GM20431 (cell line): ENCODE measurements around the gene LYRM1.

ENCODE experiments used
- in situ Hi-C: fragments of 300-500 bp; cut with MseI, MboI; formaldehyde crosslinking; loops from one replicate; pipeline ENCODE4 v1.15.0; 2020; ENCODE audit warnings: low sequenced_read_pairs; ENCODE audit not compliant: unreplicated experiment

The LYRM1 gene

DNA sequence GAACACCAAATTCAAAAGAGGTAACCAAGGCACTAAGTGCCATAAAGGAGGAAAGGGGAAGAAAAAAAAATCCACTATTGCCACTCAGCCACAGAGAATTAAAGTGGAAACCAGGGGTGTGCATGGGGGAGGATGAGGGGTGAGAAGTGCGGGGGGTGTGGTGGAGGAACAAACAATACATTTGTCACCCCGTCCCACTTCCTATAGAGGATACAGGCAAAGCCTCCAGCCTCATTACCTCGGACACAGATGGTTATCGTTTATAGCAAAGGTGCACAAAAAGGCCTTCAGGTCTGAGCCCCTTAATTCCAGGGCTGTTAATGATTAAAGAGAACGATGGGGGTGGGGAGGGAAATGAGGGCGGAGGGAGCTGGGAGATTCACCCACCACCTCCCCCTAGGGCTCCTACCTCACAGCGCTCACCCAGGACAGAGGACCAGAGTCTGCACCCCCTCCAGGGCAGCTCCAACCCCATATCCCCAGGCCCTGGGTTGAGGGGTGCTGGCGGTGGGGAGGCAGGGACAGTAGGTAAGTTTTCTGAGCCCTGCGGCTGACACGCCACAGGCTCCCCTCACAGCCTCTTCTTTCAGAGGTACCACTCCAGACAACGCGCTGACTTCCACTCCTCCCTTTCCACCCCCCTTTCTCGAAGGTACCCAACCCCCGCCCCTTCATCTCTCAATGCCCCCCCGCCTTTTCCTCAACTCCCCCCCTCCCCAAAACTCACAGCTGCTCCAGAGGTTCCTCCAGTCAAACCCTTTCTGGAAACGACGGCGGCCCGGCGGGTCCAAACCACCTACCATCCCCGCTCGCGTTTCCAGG is 883 bp upstream of the LYRM1 start:
- in situ Hi-C loops: no loop called here

GRCh38 chr16:20901068-20901435 is 481 bp downstream of the LYRM1 start:
- in situ Hi-C loops: no loop called here

GRCh38 chr16:20901436-20902112 is 1.0 kb downstream of the LYRM1 start:
- in situ Hi-C loops: no loop called here

DNA sequence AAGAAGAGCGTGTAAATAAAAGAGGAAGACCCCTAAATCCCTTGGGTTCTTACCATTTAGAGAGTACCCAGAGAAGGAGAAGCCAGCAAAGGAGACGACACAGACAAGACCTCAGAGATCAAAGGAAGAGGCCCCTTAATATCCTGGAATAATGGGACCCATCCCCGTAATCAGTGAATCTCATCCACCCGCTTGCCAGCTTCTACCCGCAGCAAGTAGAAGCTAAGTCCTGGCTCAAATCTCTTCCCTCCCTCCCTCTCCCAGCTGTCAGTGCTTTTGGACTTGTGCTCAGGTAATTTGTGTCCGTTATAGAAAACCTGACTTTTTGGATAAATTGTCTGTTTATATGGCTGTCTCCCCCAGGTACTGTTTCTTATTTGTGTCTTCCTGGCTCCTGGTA is 1.9 kb downstream of the LYRM1 start:
- in situ Hi-C loops: no loop called here

DNA sequence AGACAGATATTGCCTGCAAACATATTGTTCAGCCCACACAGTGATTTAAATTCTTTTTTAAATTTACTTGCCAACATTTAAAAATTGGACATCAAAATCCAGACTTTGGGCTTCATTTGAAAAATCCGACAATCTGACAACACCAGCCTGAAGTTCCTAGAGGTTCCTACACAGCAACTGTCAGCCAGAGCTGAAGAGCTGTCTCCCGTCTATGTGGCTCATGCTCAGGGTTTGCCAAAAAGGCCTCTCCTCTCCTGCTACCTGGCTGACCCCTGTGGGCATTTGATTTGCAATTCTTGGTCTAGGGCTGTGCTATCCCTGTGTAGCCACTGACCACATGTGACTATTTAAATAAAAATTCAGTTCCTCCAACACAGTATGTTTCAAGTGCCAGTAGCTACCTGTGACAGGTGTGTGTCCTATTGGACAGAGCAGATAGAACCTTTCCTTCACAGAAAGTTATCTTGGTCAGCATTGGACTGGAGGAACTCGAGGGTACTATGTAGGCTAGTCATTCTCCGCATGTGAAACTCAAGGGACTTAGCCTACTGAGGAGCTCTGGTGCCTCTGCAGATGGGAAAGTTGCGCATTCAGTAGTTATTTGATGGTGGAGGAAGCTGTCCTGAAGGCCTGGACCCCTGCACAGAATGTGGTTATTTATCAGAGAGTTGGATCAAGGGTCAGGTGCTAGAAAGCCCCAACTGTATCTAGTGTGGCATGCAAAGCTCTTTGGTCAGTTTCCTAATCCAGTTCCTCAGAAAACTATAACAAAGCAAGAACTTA is 2.7 kb downstream of the LYRM1 start:
- in situ Hi-C loops: no loop called here

DNA sequence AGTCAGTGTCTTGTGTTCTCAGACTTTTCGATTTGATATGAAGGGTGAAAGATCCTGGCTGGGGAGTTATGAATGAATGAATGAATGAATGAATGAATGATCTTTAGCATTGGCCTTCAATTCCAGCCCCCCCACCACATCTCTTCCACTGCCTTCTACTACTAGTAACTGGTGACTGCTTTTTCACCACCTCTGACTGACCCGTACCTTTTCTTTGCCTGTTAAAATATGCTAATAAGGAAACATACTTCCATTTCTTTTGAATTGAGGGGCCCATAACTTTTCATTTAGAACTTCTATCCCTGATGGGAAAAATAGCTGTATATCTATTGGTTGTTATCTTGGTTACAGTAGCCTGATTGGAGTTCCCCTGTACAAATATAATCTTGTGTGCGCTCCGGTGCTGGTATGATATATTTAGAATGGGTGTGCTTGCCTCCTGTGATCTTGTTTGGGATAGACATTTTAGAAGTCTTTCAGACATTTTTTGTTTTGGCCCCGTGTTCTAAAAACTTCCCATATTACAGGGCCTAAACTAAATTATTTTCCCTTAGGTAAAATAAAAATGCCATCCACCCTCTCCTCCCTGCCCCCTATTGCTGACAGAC is 3.4 kb downstream of the LYRM1 start:
- in situ Hi-C loops: no loop called here

GRCh38 chr16:20904507-20905081 is 4.0 kb downstream of the LYRM1 start:
- in situ Hi-C loops: no loop called here

GRCh38 chr16:20905576-20905975 is 5.0 kb downstream of the LYRM1 start:
- in situ Hi-C loops: no loop called here

- in situ Hi-C loops: no loop called here
Measured at GRCh38 chr16:20906341-20907255, 6.0 kb downstream of the LYRM1 start.

- in situ Hi-C loops: no loop called here
Measured at GRCh38 chr16:20910781-20911321, 10.3 kb downstream of the LYRM1 start.

- in situ Hi-C loops: no loop called here
Measured at GRCh38 chr16:20911361-20911760, 10.8 kb downstream of the LYRM1 start.

DNA sequence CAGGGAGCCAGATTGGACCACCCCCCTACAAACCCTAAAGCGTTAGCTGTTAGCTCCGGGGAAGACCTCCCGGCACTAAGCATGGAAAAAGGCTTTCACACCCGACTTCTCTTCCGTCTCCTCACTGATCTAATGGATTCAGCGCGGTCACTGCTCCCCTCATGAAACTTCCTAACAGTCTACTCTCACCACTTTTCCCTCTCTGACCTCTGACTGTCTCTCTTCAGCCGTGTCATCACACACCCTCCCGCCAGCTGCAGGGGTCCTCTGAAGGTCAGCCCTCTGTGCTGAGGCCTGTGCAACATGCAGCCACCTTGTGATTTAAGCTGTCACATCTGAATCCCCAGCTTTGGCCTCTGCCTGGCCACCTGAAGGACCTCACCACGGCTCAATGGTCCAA is 15.7 kb downstream of the LYRM1 start:
- in situ Hi-C loops: no loop called here

DNA sequence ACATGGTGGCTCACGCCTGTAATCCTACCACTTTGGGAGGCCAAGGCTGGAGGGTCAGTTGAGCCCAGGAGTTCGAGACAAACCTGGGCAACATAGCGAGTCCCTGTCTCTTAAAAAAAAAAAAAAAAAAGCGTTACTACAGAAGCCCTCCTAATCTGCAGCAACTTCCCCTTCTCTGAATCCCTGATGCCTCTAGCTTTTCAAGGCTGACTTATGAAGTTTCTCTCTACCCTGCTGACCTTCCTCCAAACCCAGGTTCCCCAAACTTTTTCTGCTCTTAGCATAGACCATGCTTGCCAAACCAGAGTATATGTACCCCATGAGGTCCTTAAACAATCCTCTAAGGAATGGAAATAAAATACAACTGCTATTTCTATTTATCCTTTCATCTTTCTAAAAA is 16.4 kb downstream of the LYRM1 start:
- in situ Hi-C loops: no loop called here

DNA sequence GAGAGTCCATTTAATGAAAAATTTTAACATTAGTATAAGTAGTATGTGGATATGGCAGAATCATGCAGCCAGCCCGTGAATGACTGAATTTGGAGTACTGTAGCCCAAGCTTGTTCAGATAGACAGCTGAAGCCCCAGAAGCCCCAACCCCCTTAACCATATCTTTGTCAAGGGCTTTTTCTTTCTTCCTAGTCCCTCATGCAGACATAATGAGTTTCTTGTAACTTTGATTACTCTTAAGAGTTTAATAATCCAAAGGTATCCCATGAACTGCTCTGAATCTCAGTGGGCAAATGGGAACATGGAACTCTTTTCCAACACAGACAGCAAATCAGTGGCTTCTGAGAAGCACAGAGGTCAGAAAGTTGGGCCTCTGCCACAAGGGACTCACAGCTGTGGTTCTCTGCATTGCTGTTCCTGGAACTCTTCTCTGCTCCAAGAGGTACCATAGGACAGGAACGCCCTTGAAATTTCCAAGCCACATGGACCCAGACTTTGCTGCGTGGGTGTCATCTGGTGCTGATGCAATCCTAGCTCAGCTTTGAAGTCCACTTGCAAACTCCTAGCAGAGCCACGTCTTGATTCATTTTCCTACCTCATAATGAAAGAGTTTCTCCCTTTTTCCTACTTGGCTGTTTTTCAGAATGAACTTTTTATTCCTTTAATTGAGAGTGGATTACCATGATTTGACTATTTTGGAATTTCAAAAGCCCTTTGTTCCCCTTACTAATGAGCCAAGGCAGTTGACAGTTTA is 18.1 kb downstream of the LYRM1 start:
- in situ Hi-C loops: no loop called here

DNA sequence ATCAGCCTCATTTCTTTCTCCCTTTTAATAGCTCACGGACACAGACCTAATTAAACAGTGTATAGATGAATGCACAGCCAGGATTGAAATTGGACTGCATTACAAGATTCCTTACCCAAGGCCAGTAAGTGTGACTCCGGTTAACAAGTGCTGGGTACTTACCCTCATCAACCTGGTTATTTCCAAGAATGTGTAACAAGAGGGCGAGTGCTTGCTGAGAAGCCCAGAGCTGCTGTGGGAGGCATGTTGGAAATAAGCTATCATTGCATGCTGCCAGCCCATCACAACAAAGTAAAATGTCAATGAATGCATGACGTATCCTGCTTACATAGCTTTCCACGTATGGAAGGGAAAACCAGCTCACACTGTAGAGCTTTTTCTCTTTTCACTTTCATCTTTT is 19.5 kb downstream of the LYRM1 start:
- in situ Hi-C loops: no loop called here

DNA sequence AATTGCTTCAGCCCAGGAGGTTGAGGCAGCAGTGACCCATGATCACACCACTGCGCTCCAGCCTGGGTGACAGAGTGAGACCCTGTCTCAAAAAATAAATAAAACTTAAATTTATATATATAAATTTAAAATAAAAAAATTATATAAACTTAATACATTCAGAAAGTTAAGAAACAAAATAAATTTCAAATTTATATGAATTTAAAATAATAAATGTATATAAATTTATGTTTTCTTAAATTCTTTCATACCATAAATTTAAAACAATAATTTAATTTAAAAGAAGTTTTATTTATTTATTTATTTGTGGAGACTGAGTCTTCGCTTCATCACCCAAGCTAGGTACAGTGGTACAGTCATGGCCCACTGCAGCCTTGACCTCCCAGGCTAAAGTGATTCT is 20.2 kb downstream of the LYRM1 start:
- in situ Hi-C loops: no loop called here

- in situ Hi-C loops: no loop called here
Measured at GRCh38 chr16:20923876-20924275, 23.3 kb downstream of the LYRM1 start.

GRCh38 chr16:20925751-20926150 is 25.2 kb downstream of the LYRM1 start:
- in situ Hi-C loops: no loop called here
